RWPE2 (cell line): ENCODE measurements around the gene BTD.
A peak's percentile ranks its signal among the peaks of the same experiment; 100 is the strongest.

Source experiments
- ATAC-seq: fragments of 200-7000 bp; cut with Tn5 transposase; 3 replicates; pipeline ENCODE4 v1.9.1; 2021; ENCODE audit warnings: low read depth
- DNase-seq: peaks from one replicate; pipeline ENCODE4 v3.0.0-alpha.2; 2020; ENCODE audit warnings: low spot score
- H3K27ac ChIP-seq: fragments of 450-650 bp; 2 replicates; pipeline ENCODE4 v1.5.1; 2017; ENCODE audit warnings: mild to moderate bottlenecking; ENCODE audit not compliant: poor library complexity, severe bottlenecking
- H3K27me3 ChIP-seq: fragments of 250-450 bp; sonication (Bioruptor Pico); 2 replicates; pipeline ENCODE4 v1.5.1; 2021; ENCODE audit warnings: mild to moderate bottlenecking, moderate library complexity; ENCODE audit not compliant: insufficient read depth, poor library complexity, severe bottlenecking
- H3K36me3 ChIP-seq: fragments of 250-450 bp; sonication (Bioruptor Pico); 2 replicates; pipeline ENCODE4 v1.5.1; 2020; ENCODE audit warnings: low read depth, mild to moderate bottlenecking, moderate library complexity
- H3K4me1 ChIP-seq: fragments of 250-450 bp; sonication (Bioruptor Pico); 2 replicates; pipeline ENCODE4 v1.5.1; 2021; ENCODE audit warnings: mild to moderate bottlenecking, moderate library complexity; ENCODE audit not compliant: insufficient read depth, poor library complexity, severe bottlenecking
- H3K4me3 ChIP-seq: fragments of 250-450 bp; sonication (Bioruptor Pico); 2 replicates; pipeline ENCODE4 v1.5.1; 2021; ENCODE audit warnings: mild to moderate bottlenecking, moderate library complexity; ENCODE audit not compliant: severe bottlenecking
- H3K9me3 ChIP-seq: fragments of 250-450 bp; sonication (Bioruptor Pico); 2 replicates; pipeline ENCODE4 v1.5.1; 2021; ENCODE audit warnings: mild to moderate bottlenecking, moderate library complexity; ENCODE audit not compliant: severe bottlenecking
- CTCF ChIP-seq: fragments of 450-650 bp; IDR thresholded peaks from one replicate; pipeline ENCODE4 v1.5.1; 2017; ENCODE audit warnings: mild to moderate bottlenecking, moderate library complexity; ENCODE audit not compliant: poor library complexity, severe bottlenecking

Gene BTD

GRCh38 chr3:15646851-15647511 is 45.4 kb downstream of the BTD start:
- Histone ChIP-seq H3K9me3 (no peaks in the 10 kb centered on the region), H3K4me1 (peaks cover 34% of the 10 kb centered on the region), H3K36me3 (no peaks in the 10 kb centered on the region), H3K4me3 (no peak overlapping the region), H3K27ac (peak overlapping the region; percentile 99), H3K27me3 (no peaks in the 10 kb centered on the region)
- peak; percentile 94 for DNase-seq
- peak; percentile 85 for ATAC-seq
- TF ChIP-seq CTCF = no peak

- Histone ChIP-seq H3K27me3 (no peaks in the 10 kb centered on the region), H3K4me3 (no peak overlapping the region), H3K36me3 (no peaks in the 10 kb centered on the region), H3K4me1 (peaks cover 34% of the 10 kb centered on the region), H3K27ac (peak overlapping the region; percentile 99), H3K9me3 (no peaks in the 10 kb centered on the region)
- no peak for DNase-seq
- TF ChIP-seq CTCF = no peak
- peak; percentile 27; the same call in 2 of the 3 replicates for ATAC-seq
These were observed 46.1 kb downstream of the BTD start for GRCh38 chr3:15647611-15648167.

GRCh38 chr3:15649341-15649740 is 47.8 kb downstream of the BTD start:
- H3K36me3 ChIP-seq = no peaks in the 10 kb centered on the region
- DNase-seq = no peak
- H3K4me3 ChIP-seq = no peak overlapping the region
- no peak for TF ChIP-seq CTCF
- peaks cover 34% of the 10 kb centered on the region for H3K4me1 ChIP-seq
- H3K9me3 ChIP-seq = no peaks in the 10 kb centered on the region
- ATAC-seq = no peak
- H3K27ac ChIP-seq = peak overlapping the region; percentile 99
- no peaks in the 10 kb centered on the region for H3K27me3 ChIP-seq

- H3K27me3 ChIP-seq = no peaks in the 10 kb centered on the region
- H3K36me3 ChIP-seq = no peaks in the 10 kb centered on the region
- no peak overlapping the region for H3K4me3 ChIP-seq
- DNase-seq = no peak
- peaks cover 34% of the 10 kb centered on the region for H3K4me1 ChIP-seq
- H3K27ac ChIP-seq = peak overlapping the region; percentile 99
- ATAC-seq = no peak
- TF ChIP-seq CTCF = no peak
- H3K9me3 ChIP-seq = no peaks in the 10 kb centered on the region
These were observed 48.3 kb downstream of the BTD start for GRCh38 chr3:15649858-15650257.

GRCh38 chr3:15651396-15651795 is 49.9 kb downstream of the BTD start:
- Histone ChIP-seq H3K27me3 (no peaks in the 10 kb centered on the region), H3K9me3 (no peaks in the 10 kb centered on the region), H3K4me3 (no peak overlapping the region), H3K36me3 (no peaks in the 10 kb centered on the region), H3K4me1 (peaks cover 22% of the 10 kb centered on the region), H3K27ac (no peak overlapping the region)
- no peak for TF ChIP-seq CTCF
- DNase-seq (no peak), ATAC-seq (no peak)
